GM18498 (cell line): ENCODE results near the gene CDC42EP3.
A peak's percentile ranks its signal among the peaks of the same experiment; 100 is the strongest.

Source experiments
- ATAC-seq: cut with Tn5 transposase; IDR thresholded peaks from one replicate; pipeline ENCODE4 v1.9.1; 2021; ENCODE audit warnings: mild to moderate bottlenecking, moderate library complexity; ENCODE audit not compliant: unreplicated experiment

Gene CDC42EP3

DNA sequence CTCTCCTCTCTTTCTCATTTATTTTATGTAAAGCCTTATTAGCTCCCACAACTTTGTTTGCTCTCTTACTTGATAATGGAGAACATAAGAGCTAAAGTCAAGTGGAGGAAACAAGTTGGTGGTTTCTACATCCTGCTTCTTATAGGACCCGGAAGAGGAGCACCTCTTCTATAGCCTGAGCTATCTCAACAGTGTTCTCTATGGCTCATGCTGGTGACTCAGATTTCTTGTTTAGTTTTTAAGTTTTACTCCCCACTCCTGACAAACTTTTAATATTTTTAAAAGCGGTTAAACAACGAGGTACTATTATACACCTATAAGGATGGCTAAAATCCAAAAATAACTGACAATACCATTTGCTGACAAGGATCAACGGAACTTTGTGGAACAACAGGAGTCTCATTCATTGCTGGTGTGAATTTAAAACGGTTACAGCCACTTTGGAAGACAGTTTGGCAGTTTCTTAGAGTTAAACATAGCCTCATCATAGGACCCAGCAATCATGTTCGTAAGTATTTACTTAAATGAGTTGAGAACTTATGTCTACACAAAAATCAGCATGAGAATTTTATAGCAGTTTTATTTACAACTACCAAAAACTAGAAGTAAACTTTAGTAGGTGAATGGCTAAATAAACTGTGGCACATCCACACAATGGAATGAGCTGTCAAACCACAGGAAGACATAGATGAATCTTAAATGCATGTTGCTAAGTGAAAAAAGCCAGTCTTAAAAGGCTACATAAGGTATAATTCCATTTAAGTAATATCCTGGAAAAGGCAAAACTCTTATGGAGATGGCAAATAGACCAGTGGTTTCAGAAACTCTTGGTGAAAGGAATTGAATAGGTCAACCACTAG, 12.7 kb upstream of the CDC42EP3 start:
- no peak for ATAC-seq

DNA sequence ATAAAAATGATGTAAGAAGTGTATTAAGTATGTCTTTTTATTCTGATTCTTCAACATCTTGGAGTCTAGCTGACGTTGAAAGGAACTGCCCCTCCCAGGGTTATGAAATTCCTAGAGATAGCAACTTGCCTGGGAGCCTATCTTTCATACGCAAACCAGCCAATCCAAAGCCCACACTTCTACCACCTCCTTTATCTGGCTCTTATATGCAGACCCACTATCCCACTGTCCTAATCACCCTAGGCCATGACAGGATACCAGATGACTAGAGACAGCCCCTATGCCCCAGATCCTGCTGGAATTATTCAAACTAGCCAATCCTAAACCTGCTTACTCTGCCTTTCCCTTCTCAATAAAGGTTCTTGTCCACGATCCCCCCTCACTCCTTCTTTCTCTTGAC, 11.8 kb upstream of the CDC42EP3 start:
- no peak for ATAC-seq

DNA sequence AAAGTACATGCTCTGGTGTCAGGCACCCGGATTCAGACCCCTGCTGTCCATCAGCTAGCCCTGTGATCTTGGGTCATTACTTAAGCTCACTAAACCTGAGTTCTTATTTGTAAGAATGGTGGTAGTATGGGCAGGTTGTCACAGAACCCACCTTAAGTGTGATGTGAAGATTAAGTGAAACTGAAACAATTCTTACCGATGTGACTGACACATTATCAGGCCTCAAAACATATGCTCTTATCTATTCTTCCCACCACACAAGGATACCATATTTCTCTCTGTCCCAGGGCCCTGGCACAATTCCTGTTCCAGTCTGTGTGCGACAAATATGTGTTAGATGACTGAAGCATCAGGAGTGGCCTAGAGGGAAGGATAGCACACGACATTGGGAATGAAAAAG, 11.0 kb upstream of the CDC42EP3 start:
- ATAC-seq, result no peak

DNA sequence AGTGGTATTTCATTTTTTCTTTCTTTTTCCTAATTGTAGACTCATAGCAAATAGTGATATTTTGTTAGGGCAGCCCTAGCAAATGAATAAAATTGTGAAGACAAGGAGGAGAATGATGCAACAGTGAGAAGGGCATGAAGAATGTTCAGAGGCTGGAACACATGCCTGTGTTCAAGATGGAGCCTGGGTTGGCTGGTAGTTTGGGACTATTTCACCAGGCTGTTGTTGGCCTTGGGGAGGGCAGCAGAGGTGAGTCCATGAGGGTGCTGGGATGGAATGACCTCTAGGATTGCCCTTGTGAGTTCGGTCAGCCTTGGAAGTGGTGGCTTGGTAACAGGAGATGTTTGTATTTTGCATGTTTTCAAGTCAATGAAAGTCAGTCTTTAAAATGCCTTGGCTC, 10.1 kb upstream of the CDC42EP3 start:
- no peak for ATAC-seq

DNA sequence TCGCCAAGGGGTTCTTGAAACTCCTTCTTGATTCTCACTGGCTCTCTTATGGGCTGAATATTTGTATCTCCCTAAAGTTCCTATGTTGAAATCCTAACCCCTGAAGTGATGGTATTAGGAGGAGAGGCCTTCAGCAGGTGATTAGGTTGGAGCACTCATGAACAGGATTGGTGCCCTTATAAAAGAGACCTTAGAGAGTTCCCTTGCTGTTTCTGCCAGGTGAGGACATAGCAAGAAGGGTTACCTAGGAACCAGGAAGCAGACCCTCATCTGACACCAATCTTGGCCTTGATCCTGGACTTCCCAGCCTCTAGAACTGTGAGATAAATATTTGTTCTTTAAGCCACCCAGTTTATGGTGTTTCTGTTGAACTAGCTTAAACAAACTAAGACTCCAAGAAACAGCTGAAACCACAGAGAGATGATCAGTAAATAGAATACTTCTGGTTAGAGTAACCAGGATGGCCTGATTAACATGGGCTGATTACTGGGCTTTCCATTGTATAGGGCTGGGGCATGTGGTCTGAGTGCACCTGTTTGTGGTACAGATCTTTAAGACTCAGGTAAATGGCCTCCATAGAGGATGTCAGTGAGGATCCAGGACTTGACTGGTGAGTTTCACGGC, 7.7 kb upstream of the CDC42EP3 start:
- no peak for ATAC-seq

DNA sequence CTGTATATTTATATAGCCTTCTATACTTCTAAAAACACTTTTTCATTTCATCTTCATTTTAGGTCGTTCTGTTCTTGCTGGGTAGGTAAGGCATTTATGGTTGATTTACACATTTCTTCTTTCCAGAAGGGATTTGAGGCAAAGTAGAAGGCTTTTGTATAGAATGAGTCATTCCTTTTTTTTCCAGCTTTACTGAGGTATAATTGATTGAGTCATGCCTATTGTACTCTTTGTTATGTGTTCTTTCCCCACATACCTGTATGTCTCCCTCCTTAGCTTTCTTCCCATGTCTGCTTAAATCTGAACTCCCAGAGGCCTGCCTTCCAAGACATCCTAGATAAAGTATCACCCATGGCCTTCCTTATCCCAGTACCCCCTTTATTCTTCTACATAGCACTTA, 4.8 kb upstream of the CDC42EP3 start:
- ATAC-seq, result no peak

DNA sequence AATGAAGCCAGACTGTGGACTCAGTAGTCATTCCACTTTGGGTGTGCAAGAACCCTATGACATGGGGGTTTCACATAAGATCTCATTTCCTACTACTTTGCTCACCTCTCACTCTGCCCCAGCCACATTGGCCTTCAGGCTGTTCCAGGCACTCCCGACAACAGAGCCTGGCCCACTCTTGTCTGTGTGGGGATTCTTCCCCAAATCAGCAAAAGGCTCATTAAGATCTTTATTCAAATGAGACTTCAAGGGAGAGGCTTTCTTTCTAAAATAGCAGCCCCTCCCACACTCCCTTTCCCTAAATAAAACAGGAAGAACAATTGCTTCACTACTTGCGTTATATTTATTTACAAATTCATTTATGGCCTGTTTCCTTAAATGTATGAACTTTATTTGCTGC, 3.5 kb upstream of the CDC42EP3 start:
- no peak for ATAC-seq

DNA sequence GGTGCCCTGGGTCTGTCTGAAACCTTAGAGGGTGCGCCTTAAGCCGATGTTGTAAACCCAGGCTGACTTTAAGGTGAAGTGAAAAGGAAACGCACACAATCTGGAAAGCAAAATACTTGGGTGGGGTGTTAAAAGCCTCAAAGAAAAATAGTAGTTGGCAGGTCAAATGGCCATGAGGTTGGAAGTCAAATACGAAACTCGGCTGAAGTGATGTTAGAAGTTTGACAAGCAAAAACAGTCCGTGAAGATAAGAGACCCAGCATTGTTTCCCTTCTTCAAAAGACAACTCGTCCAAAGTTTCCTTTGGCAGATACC, 1.4 kb upstream of the CDC42EP3 start:
- ATAC-seq, result no peak

DNA sequence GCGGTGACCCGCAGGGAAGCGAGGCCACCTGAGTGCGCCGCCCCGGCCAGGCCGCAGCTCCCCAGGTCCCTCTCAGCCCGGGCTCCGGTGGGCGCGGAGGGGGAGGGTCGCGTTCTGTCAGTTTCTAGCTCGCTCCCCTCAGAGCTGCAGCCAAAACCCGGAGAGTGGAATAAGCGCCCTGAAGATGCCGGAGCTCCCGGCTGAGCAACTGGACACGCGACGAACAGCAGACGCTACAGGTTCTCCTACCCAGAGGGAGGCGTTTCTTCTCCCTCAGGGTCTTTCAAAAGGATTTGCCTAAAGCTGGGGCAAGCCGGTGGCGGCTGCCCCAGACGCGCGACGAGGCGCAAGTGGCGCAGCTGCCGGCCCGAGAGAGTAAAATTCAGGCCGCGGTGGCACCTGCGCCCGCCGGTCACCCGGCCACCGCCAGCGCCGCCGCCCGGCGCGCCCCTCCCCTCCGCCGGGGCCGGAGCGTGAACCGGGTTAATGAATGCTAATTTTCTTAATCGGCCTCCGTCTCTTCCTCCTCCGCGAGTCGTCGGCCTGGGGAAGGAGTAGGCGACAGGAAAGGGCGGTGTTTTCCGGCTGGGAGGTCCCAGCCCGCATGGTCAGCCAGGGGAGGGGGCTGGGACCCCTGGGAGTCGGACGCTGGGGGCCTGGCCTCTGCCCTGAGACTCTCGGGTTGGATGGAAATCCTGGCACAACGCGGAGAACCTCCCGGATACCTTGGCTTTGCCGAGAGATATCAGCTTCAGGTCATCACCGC, 845 bp upstream of the CDC42EP3 start:
- ATAC-seq, result peak; percentile 58

DNA sequence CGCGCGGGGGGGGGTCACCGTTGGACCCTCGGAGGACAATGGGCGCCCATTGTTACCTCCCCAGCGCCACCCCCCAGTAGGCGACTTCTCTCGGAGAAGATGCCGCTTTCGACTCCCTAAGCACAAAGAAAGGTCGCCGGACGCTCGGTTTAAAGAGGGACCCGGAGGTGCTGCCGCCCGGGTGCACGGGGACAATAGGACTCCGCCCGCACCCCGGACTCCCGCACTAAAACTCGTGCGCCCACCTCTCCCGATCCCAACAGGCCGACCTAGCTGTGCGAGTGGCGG, 318 bp upstream of the CDC42EP3 start:
- ATAC-seq, result peak; percentile 11

DNA sequence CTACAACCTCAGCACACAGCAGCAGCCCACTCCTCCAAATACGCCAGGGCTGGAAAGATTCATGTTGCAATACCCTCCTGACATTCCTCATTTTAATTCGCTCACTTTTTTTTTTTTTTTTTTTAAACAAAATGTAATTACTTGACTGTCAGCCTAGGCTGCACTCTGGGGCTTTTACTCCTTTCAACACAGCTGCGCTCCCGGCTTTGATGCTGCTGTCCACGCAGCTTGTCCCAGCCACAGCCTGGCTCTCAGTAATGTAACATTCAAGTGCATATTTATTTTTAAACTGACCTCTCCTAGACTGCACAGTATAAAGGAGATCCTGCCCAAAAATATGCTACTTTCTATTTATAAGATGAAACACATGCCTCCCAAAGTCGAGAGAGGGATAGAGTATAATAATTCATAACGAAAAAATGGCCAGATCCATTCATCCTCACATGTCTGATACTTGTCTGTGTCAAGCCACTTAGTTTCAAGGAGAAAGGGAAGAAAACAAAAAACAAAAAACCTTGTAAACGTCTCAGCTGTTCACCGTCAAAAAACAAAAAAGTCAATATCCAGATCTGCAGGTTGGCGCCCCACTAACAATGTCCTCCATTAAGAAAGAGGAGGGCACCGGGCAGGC, 949 bp downstream of the CDC42EP3 start:
- ATAC-seq, result no peak

DNA sequence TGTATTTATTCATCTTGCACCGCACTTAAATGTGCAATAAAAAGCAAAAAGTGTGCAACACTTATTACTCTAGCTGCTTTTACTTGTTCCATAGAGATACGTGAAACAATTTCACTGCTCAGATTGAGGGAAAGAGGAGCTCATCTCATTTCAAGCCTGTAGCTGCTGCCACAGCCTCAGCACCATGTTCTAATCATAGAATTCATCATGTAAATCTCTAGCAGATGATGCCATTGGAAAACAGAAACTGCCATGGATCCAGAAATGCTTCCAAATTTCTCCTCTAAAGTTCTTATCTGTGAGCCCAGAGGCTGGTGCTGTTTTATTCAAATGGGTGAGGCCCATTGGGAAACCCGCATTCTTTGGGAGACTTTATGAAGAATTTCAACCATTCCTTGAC, 2.0 kb downstream of the CDC42EP3 start:
- no peak for ATAC-seq

DNA sequence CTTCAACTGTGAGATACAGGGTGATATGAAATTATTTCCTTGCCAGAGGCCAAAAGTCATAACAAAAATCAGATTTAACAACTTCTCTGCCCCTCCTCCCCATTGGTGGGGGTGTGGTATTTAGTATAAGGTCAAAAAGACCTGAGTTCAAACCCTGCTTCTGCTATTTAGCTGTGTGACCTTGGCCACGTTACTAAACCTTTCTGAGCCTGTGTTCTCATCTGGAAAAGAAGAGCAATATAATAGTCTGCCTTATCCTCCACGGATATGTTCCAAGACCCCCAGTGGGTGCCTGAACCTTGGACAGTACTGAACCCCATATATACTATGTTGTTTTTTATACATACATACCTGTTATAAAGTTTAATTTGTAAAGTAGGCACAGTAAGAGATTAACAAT, 3.7 kb downstream of the CDC42EP3 start:
- ATAC-seq, result no peak

DNA sequence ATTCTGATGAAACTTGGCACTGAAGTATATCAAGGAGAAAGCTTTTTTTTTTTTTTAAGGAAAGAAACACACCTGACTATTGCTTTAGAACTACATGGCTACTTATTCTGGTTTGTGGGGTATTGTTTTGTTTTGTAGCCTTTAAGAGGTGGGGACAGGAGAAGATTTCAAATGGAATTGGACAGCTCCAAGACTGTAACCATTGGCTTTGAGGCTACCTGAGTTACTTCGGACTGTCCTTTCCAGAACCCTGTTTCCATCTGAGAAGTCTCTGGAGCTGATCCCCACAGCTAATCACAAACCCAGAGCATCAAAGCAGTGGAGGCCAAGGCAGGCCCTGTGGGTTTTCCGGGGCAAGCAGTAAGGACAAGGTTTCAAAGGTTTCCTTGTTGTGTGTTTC, 4.7 kb downstream of the CDC42EP3 start:
- no peak for ATAC-seq

DNA sequence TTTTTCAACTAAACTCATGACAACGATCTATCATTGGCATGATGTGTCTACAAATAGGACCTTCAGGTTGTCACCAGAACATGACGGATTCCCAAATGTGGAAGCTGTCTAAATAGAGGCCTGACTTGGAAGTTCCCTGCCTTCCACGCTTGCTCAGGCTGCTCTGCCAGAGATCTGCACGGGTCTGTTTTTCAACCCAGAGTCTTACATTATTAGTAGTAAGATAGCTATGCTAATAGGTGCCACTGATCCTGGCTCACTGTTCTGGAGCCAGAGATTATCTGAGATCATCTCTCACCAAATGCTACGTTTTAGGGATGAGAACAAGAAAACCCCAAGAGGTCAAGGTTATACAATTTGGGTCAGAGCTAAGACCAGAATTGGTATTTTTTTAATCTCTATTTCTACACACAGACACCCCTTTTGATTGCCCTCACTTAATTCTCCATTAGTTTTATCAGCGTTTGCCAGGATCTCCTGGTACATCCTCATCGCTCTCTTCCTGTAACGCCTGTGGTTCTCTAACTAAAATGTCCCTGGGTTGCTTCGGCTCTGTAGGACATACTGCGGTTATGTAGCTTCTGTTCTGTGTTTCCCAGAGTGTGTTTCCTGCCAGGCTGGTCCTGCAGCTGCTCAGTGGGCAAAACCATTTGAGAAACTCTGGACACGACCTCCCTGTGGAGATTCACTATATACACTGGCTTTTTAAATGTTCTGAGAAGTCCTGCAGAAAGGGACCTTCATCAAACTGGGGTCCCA, 5.7 kb downstream of the CDC42EP3 start:
- ATAC-seq, result no peak

DNA sequence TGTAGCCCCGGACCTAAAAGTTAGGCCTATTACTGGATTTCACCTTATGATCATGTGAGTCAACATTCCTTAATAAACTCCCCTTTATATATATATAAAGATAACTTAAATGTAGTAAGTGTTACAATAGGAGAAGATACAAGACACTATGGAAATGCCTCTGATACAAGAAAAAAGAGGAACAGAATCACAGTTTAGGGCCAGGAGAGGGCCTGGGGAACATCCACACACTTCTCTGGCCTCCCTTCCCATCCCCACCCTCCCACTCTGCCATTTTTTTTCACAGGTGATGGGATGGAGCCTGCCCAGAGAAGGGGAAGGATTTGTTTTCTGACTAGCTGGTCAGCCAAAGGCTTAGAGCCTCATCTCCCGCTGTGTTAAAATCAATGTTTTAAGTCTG, 6.4 kb downstream of the CDC42EP3 start:
- no peak for ATAC-seq

DNA sequence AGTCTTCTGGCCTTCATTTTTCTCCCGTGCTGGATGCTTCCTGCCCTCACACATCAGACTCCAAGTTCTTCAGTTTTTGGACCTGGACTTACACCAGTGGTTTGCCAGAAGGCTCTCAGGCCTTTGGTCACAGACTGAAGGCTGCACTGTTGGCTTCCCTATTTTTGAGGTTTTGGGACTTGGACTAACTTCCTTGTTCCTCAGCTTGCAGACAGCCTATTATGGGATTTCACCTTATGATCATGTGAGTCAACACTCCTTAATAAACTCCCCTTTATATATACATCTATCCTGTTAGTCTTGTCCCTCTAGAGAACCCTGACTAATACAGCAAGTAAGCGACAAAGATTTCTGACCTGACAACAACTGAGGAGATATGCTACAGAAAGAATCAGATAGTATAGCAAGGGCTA, 7.2 kb downstream of the CDC42EP3 start:
- no peak for ATAC-seq

DNA sequence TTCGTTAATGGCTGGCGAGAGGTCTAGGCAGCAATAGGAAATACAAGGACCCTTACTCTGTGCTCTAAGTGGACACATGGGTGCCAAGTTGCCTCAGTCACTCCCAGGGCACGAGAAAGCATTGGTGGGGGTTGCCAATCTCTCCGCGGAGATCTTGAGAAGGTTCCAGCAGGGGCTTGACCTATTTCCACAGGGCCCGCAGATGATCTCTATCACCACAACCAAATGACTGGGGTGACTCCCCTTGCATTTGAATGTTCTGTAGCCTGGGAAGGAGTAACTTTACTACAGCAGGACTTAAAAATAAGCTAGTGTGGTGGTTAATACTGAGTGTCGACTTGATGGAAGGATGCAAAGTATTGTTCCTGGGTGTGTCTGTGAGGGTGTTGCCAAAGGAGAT, 8.1 kb downstream of the CDC42EP3 start:
- no peak for ATAC-seq

DNA sequence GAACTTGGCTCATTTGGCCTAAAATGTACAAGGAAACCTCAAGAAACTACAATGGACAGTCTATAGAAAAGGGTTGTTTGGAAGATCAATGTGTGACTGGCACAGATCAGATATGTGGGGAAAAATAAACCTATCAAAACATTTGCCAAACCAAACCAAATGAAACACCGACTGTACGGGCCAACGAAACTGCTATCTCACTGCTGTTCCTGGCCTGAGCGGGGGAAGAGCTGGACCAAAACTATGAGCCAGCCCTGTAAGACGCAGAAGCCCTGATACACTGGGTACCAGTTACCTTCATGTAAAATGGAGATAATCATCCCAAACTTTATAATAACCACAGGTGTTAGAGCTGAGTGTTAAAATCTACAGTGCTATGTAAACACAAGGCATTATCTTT, 11.7 kb downstream of the CDC42EP3 start:
- no peak for ATAC-seq

DNA sequence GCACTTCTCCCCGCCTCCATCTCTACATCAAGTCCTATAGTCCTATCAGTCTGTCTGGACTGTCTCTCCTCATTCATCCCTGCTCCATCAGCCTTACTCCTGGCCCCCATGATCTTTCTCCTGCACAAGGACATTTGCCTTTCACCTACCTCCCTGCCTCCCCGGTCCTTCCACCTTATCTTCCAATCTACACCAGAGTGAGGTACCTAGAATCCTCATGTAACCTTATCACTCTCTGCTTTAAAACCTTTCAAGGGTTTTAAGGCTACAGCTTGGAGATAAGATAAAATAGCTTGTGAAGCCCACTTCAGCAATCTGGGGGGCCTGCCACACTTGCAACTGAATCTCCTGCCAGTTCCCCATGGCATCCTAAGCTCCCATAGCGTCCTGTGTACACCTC, 12.8 kb downstream of the CDC42EP3 start:
- ATAC-seq, result no peak

DNA sequence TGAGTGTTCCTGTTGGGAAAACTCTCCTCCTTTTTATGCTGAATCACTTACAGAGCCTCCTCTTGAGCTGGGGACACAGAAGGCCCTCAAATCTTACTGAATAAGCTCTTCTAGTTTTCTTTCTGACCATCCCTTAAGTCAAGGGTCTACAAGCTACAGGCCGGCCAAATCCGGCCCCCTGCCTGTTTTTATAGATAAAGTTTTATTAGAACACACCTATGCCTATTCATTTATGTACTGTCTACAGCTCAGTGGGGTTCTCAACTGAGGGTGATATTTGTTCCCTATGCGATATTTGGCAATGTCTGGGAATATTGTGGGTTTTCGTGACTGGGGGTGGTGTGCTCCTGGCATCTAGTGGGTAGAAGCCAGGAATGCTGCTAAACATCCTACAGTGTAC, 14.0 kb downstream of the CDC42EP3 start:
- no peak for ATAC-seq
